GM12873 (cell line): Measurements from ENCODE around the gene PPL.

Experiments
- CTCF ChIP-seq: IDR thresholded peaks from 2 replicates; pipeline ENCODE4 v1.5.1; 2012; ENCODE audit warnings: low read depth, mild to moderate bottlenecking, moderate library complexity, low read length, control low read depth; ENCODE audit not compliant: insufficient read depth; ENCODE audit errors: missing control alignments

Gene PPL

GRCh38 chr16:4962716-4963115, 25.8 kb upstream of the PPL start:
- TF ChIP-seq CTCF: no peak

- no peak for TF ChIP-seq CTCF
Measured at GRCh38 chr16:4960579-4960978, 23.6 kb upstream of the PPL start.

- no peak for TF ChIP-seq CTCF
Measured at GRCh38 chr16:4958510-4959438, 21.8 kb upstream of the PPL start.

- TF ChIP-seq CTCF: no peak
Measured at GRCh38 chr16:4957720-4958509, 21.0 kb upstream of the PPL start, which contains the start of gene SEC14L5. TSS of gene SEC14L5 (plus strand) at chr16:4958330. CDS start at chr16:4959324, 994 bp downstream.

- no peak for TF ChIP-seq CTCF
Measured at GRCh38 chr16:4957420-4957719, 20.4 kb upstream of the PPL start.

- TF ChIP-seq CTCF: no peak
Measured at GRCh38 chr16:4954714-4955113, 17.8 kb upstream of the PPL start.

- no peak for TF ChIP-seq CTCF
Measured at GRCh38 chr16:4949986-4950385, 13.0 kb upstream of the PPL start.
